ENCODE results near the gene HYDIN.

- TF ChIP-seq CTCF (conservative IDR thresholded peaks at IDR 0.05 in 1 of 2, IDR thresholded peaks at IDR 0.05 in 1 of 2; ENCODE audit: low read depth in 1 of 2, low read length in 2 of 2) (no peak), EZH2 (IDR thresholded peaks at IDR 0.05; ENCODE audit: low read length, missing control alignments) (no peak)
These were observed 42.9 kb upstream of the HYDIN start for GRCh38 chr16:71273384-71273783.

Measured in fibroblast of lung (primary cell).